Natural killer cell (primary cell): ENCODE measurements around the gene GNAO1. TPM values are rescaled to one million over a fixed set of nuclear protein-coding genes. Genes with fewer than 3 reads are reported as not detected.

Experiments
- ATAC-seq, 3 donors: fragments of 150-1000 bp in 2 of 3; fragments of 200-7000 bp in 1 of 3; cut with Tn5 transposase; 1 replicate in 1 of 3; 2 replicates in 2 of 3; pipeline ENCODE4 v1.10.0; 2021; ENCODE audit warnings: mild to moderate bottlenecking in 2 of 3, moderate library complexity in 2 of 3
- DNase-seq, 2 donors: peaks; one replicate each; pipeline versions ENCODE4 v3.0.0 to v3.0.0-alpha.2; 2013 to 2021; ENCODE audit warnings: mixed read lengths in 1 of 2
- H3K27ac ChIP-seq: one replicate; pipeline ENCODE4 v1.5.1; 2013; ENCODE audit warnings: mild to moderate bottlenecking, low read length
- H3K27me3 ChIP-seq: one replicate; pipeline ENCODE4 v1.6.1; 2013; ENCODE audit warnings: low read length; ENCODE audit not compliant: control insufficient read depth, insufficient read depth
- H3K36me3 ChIP-seq: one replicate; pipeline ENCODE4 v1.6.1; 2013; ENCODE audit warnings: low read length; ENCODE audit not compliant: control insufficient read depth, insufficient read depth
- H3K4me1 ChIP-seq: one replicate; pipeline ENCODE4 v1.6.1; 2013; ENCODE audit warnings: low read length; ENCODE audit not compliant: control insufficient read depth, insufficient read depth
- H3K4me3 ChIP-seq: one replicate; pipeline ENCODE4 v1.5.1; 2013; ENCODE audit warnings: low read length
- H3K9me3 ChIP-seq: one replicate; pipeline ENCODE4 v1.6.1; 2013; ENCODE audit warnings: low read length; ENCODE audit not compliant: control insufficient read depth, insufficient read depth
- H3K27ac Mint-ChIP-seq, 2 donors: one replicate each; pipeline ENCODE4 v1.8.0; 2022; ENCODE audit warnings: mild to moderate bottlenecking in 2 of 2, mixed read lengths in 2 of 2, moderate library complexity in 1 of 2
- H3K27me3 Mint-ChIP-seq, 2 donors: one replicate each; pipeline ENCODE4 v1.8.0; 2022; ENCODE audit warnings: low read depth in 2 of 2, mixed read lengths in 2 of 2
- H3K36me3 Mint-ChIP-seq: one replicate; pipeline ENCODE4 v1.8.0; 2022; ENCODE audit warnings: mixed read lengths
- H3K4me1 Mint-ChIP-seq, 2 donors: one replicate each; pipeline ENCODE4 v1.8.0; 2022; ENCODE audit warnings: mixed read lengths in 2 of 2
- H3K4me3 Mint-ChIP-seq: one replicate; pipeline ENCODE4 v1.8.0; 2022; ENCODE audit warnings: mild to moderate bottlenecking, moderate library complexity, mixed read lengths
- H3K9me3 Mint-ChIP-seq, 2 donors: one replicate each; pipeline ENCODE4 v1.8.0; 2022; ENCODE audit warnings: mixed read lengths in 2 of 2
- CTCF ChIP-seq: fragments of 200-600 bp; IDR thresholded peaks from one replicate; pipeline ENCODE4 v1.8.0; 2022; ENCODE audit warnings: antibody characterized with exemption
- WGBS: methylation state at CpG from one replicate; pipeline ENCODE4 v1.1.7; 2013; ENCODE audit warnings: missing lambda C conversion rate; ENCODE audit not compliant: insufficient coverage; 5-methylcytosine and 5-hydroxymethylcytosine counted together
- intact Hi-C: fragments of 100-400 bp; cut with micrococcal nuclease; formaldehyde crosslinking; loops from one replicate; pipeline ENCODE4 v1.14.2; 2022
- total RNA-seq, 4 donors: library from RNA; stranded (reverse); fragments of 120-200 nt in 1 of 4; gene quantifications; one replicate each; pipeline versions ENCODE4 v1.2.3 to v1.2.4, GENCODE V29; 2013 to 2022

Gene GNAO1
- total RNA-seq, 3 donors from 2014 or later (not counting 1 experiment from before 2014, with no cell fraction given) = 0.45 to 4.6 (median 1.1) TPM

- H3K27ac Mint-ChIP-seq = no peak overlapping the region
- no peaks in the 10 kb centered on the region for H3K27me3 Mint-ChIP-seq
Observed at GRCh38 chr16:56246051-56246817, 54.9 kb downstream of the GNAO1 start.

DNA sequence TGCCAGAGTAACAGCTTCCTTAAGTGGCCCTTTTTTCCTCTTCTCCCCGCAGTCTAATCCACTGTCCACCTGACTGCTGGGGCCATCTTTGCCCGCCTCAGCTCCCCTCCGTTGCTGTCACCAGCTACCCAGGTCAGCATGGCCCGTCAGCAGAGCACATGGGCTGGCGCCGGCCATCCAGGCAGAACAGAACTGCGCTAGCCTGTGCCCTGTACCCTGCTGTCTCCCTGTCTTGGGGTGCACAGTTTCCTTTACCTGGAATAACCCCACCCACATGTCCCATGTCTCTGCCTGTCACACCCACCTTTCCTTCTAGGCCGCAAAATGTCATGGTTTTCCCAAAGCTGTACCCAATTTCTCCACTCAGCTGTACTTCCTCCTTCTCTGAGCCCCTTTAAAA, 55.7 kb downstream of the GNAO1 start:
- Mint-ChIP-seq H3K9me3 (no peaks in the 10 kb centered on the region), H3K27ac (no peak overlapping the region)

More at GRCh38 chr16:56246051-56246817, 54.9 kb downstream of the GNAO1 start:
- Histone ChIP-seq H3K36me3 (no peaks in the 10 kb centered on the region), H3K27ac (no peak overlapping the region), H3K4me1 (no peaks in the 10 kb centered on the region), H3K9me3 (no peaks in the 10 kb centered on the region), H3K27me3 (no peaks in the 10 kb centered on the region), H3K4me3 (no peak overlapping the region)
- no peak overlapping the region for H3K4me3 Mint-ChIP-seq
- TF ChIP-seq CTCF = no peak
- H3K36me3 Mint-ChIP-seq = no peaks in the 10 kb centered on the region
- no peak for DNase-seq
- H3K9me3 Mint-ChIP-seq = no peaks in the 10 kb centered on the region
- 93% methylated on average over 13 of the region's 13 CpGs for WGBS
- intact Hi-C loops = no loop called here
- H3K4me1 Mint-ChIP-seq = no peaks in the 10 kb centered on the region
- no peak for ATAC-seq

GRCh38 chr16:56247808-56248207, 56.5 kb downstream of the GNAO1 start:
- intact Hi-C loops = no loop called here
- TF ChIP-seq CTCF = no peak
- no peak overlapping the region for H3K4me3 Mint-ChIP-seq
- Histone ChIP-seq H3K36me3 (no peaks in the 10 kb centered on the region), H3K27ac (no peak overlapping the region), H3K9me3 (no peaks in the 10 kb centered on the region), H3K27me3 (no peaks in the 10 kb centered on the region), H3K4me3 (no peak overlapping the region), H3K4me1 (no peaks in the 10 kb centered on the region)
- H3K36me3 Mint-ChIP-seq = no peaks in the 10 kb centered on the region
- ATAC-seq (no peak), DNase-seq (no peak)
- H3K27ac Mint-ChIP-seq = no peak overlapping the region
- H3K9me3 Mint-ChIP-seq = no peaks in the 10 kb centered on the region
- no peaks in the 10 kb centered on the region for H3K4me1 Mint-ChIP-seq
- H3K27me3 Mint-ChIP-seq = no peaks in the 10 kb centered on the region

More for the DNA sequence above, 55.7 kb downstream of the GNAO1 start:
- WGBS = 86% methylated on average over 8 of the region's 8 CpGs
- TF ChIP-seq CTCF = no peak
- Mint-ChIP-seq H3K4me3 (no peak overlapping the region), H3K27me3 (no peaks in the 10 kb centered on the region), H3K36me3 (no peaks in the 10 kb centered on the region), H3K4me1 (no peaks in the 10 kb centered on the region)
- no peaks in the 10 kb centered on the region for H3K4me1 ChIP-seq
- no peaks in the 10 kb centered on the region for H3K36me3 ChIP-seq
- intact Hi-C loops = no loop called here
- H3K9me3 ChIP-seq = no peaks in the 10 kb centered on the region
- no peak overlapping the region for H3K4me3 ChIP-seq
- no peak for ATAC-seq
- no peaks in the 10 kb centered on the region for H3K27me3 ChIP-seq
- no peak overlapping the region for H3K27ac ChIP-seq
- no peak for DNase-seq

DNA sequence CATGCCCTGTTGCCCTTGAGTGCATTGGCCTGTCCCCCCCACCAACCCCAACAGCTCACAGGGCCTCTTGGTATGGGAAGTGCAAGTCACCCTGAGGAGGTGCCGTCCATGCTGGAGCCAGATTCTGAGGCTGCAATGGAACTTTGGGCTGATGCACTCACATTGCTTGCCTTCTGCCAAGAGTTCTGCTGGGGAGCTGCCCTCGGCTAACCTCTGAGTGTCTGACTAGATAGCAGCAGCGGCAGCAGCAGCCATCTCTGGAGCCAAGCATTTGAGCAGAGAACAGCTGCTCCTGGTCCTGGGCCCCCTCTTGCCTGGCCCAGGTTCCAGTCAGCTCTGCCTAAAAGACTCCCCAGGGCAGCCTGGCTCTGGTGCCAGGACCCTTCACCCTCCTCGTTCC, 61.5 kb downstream of the GNAO1 start:
- ATAC-seq (no peak), DNase-seq (no peak)
- 93% methylated on average over 4 of the region's 4 CpGs for WGBS
- Histone ChIP-seq H3K4me3 (no peak overlapping the region), H3K4me1 (no peaks in the 10 kb centered on the region), H3K27ac (no peak overlapping the region), H3K27me3 (no peaks in the 10 kb centered on the region), H3K9me3 (no peaks in the 10 kb centered on the region), H3K36me3 (no peaks in the 10 kb centered on the region)
- Mint-ChIP-seq H3K36me3 (no peaks in the 10 kb centered on the region), H3K9me3 (no peaks in the 10 kb centered on the region), H3K27ac (no peak overlapping the region), H3K27me3 (peaks cover 0 to 7% of the 10 kb centered on the region in 2 donors), H3K4me3 (no peak overlapping the region), H3K4me1 (no peaks in the 10 kb centered on the region)
- TF ChIP-seq CTCF = no peak
- intact Hi-C loops = no loop called here
